Right renal pelvis (tissue), 4 donors: Measurements from ENCODE around the gene PPM1K. TPM values are rescaled to one million over a fixed set of nuclear protein-coding genes. Genes with fewer than 3 reads are reported as not detected.

Experiments used
- DNase-seq, 4 donors: peaks; one replicate each; pipeline ENCODE4 v3.0.0-alpha.2; 2013; ENCODE audit warnings: low read depth in 4 of 4, low spot score in 3 of 4, missing footprints in 1 of 4
- polyA plus RNA-seq, 4 donors: library from polyadenylated mRNA; unstranded; fragments of 120-200 nt; gene quantifications; one replicate each; pipeline ENCODE4 v1.2.1, GENCODE V29; 2013; ENCODE audit not compliant: insufficient read length in 4 of 4

Gene PPM1K
- polyA plus RNA-seq, 4 donors = 15.3 to 17.4 (median 16.7) TPM

GRCh38 chr4:88223516-88223915, 60.8 kb downstream of the PPM1K start:
- no peak for DNase-seq

GRCh38 chr4:88219099-88219498, 65.3 kb downstream of the PPM1K start:
- peak in 1 of 4 donors; percentile 36 for DNase-seq

- DNase-seq = no peak
Observed at GRCh38 chr4:88217169-88217568, 67.2 kb downstream of the PPM1K start.

- DNase-seq = no peak
Observed at GRCh38 chr4:88216395-88216794, 68.0 kb downstream of the PPM1K start.

- no peak for DNase-seq
Observed at GRCh38 chr4:88215351-88215750, 69.0 kb downstream of the PPM1K start.

- no peak for DNase-seq
Observed at GRCh38 chr4:88212253-88212561, 72.2 kb downstream of the PPM1K start.

GRCh38 chr4:88211473-88212252, 72.7 kb downstream of the PPM1K start:
- DNase-seq = peak in 2 of 4 donors; percentile 33 to 38

- no peak for DNase-seq
Observed at GRCh38 chr4:88208156-88208555, 76.2 kb downstream of the PPM1K start.

Other genes with a start within 250 kb of the PPM1K start
- 10 to 100 TPM in 1 of 4 donors, 1 to 10 TPM in 3; 6.7 to 11.2 (median 8.5) TPM for gene ABCG2, start 125.9 kb downstream of the PPM1K start, polyA plus RNA-seq
- gene HERC6, start 94.3 kb upstream of the PPM1K start, polyA plus RNA-seq = 1 to 10 TPM; 6.1 to 9.2 (median 8.4) TPM
- 1 to 10 TPM; 4.9 to 6.9 (median 5.9) TPM for gene HERC5, start 172.6 kb upstream of the PPM1K start, polyA plus RNA-seq
- 100 to 1,000 TPM; 114 to 137 (median 129) TPM for gene PYURF, start 239.2 kb upstream of the PPM1K start, polyA plus RNA-seq